GM18519 (cell line): ENCODE data around the gene CHAD.

Experiments used
- ATAC-seq: cut with Tn5 transposase; IDR thresholded peaks from one replicate; pipeline ENCODE4 v1.9.1; 2021; ENCODE audit warnings: mild to moderate bottlenecking, moderate library complexity; ENCODE audit not compliant: unreplicated experiment, low FRiP score

CHAD gene

GRCh38 chr17:50495217-50495823, 26.6 kb upstream of the CHAD start:
- ATAC-seq: no peak

- ATAC-seq: no peak
Measured at GRCh38 chr17:50493744-50494143, 25.1 kb upstream of the CHAD start.

GRCh38 chr17:50492214-50492613, 23.5 kb upstream of the CHAD start:
- no peak for ATAC-seq

GRCh38 chr17:50491505-50491904, 22.8 kb upstream of the CHAD start:
- ATAC-seq: no peak

- no peak for ATAC-seq
Measured at GRCh38 chr17:50488880-50489279, 20.2 kb upstream of the CHAD start.

GRCh38 chr17:50487213-50488096, 18.8 kb upstream of the CHAD start:
- ATAC-seq: no peak

GRCh38 chr17:50484386-50485155, 15.9 kb upstream of the CHAD start:
- no peak for ATAC-seq

GRCh38 chr17:50483266-50483665, 14.6 kb upstream of the CHAD start:
- no peak for ATAC-seq

- no peak for ATAC-seq
Measured at GRCh38 chr17:50482516-50482915, 13.8 kb upstream of the CHAD start.

- ATAC-seq: no peak
Measured at GRCh38 chr17:50482110-50482509, 13.4 kb upstream of the CHAD start.

- ATAC-seq: no peak
Measured at GRCh38 chr17:50481648-50482047, 13.0 kb upstream of the CHAD start.

- no peak for ATAC-seq
Measured at GRCh38 chr17:50480854-50481490, 12.3 kb upstream of the CHAD start.

GRCh38 chr17:50480142-50480764, 11.6 kb upstream of the CHAD start:
- no peak for ATAC-seq

GRCh38 chr17:50479522-50480141, 11.0 kb upstream of the CHAD start:
- ATAC-seq: no peak

GRCh38 chr17:50478391-50479381, 10.0 kb upstream of the CHAD start, which contains the start of gene RSAD1:
RSAD1 (plus strand) TSS chr17:50478860; CDS start chr17:50478885, 25 bp downstream.
- peak; percentile 79 for ATAC-seq

- ATAC-seq: no peak
Measured at GRCh38 chr17:50477976-50478375, 9.3 kb upstream of the CHAD start.

- ATAC-seq: no peak
Measured at GRCh38 chr17:50476545-50477315, 8.1 kb upstream of the CHAD start.
